Sigmoid colon (tissue), 7 donors: ENCODE measurements around the gene SORCS2. TPM values are rescaled to one million over a fixed set of nuclear protein-coding genes. Genes with fewer than 3 reads are reported as not detected.

Experiments
- DNase-seq: peaks from one replicate; pipeline ENCODE4 v3.0.0-alpha.2; 2019
- H3K27ac ChIP-seq, 4 donors: fragments of 200-600 bp; sonication (generic); one replicate each; pipeline ENCODE4 v1.5.1; 2016 to 2019; ENCODE audit warnings: mild to moderate bottlenecking in 1 of 4
- H3K27me3 ChIP-seq, 3 donors: fragments of 200-600 bp; sonication (generic); one replicate each; pipeline ENCODE4 v1.5.1; 2019; ENCODE audit warnings: mild to moderate bottlenecking in 1 of 3
- H3K36me3 ChIP-seq, 4 donors: fragments of 200-600 bp; sonication (generic); one replicate each; pipeline ENCODE4 v1.5.1; 2016 to 2019
- H3K4me1 ChIP-seq, 4 donors: fragments of 200-600 bp; sonication (generic); one replicate each; pipeline ENCODE4 v1.5.1; 2017 to 2019
- H3K4me3 ChIP-seq, 4 donors: fragments of 200-600 bp; sonication (generic); one replicate each; pipeline ENCODE4 v1.5.1; 2017 to 2019; ENCODE audit warnings: mild to moderate bottlenecking in 2 of 4, moderate library complexity in 1 of 4
- H3K9me3 ChIP-seq, 4 donors: fragments of 200-600 bp in 3 of 4; sonication (generic) in 3 of 4; one replicate each; pipeline versions ENCODE4 v1.5.1 to v1.6.1; 2013 to 2019
- EP300 ChIP-seq, 4 donors: sonication (generic); formaldehyde crosslinking; IDR thresholded peaks; one replicate each; pipeline ENCODE4 v1.6.1; 2017; ENCODE audit warnings: antibody characterized with exemption in 4 of 4
- POLR2A ChIP-seq, 2 donors: fragments of 450-650 bp; IDR thresholded peaks; one replicate each; pipeline ENCODE4 v1.6.1; 2016; ENCODE audit warnings: antibody characterized with exemption in 2 of 2, mild to moderate bottlenecking in 2 of 2, moderate library complexity in 2 of 2
- POLR2AphosphoS5 ChIP-seq, 4 donors: sonication (generic); formaldehyde crosslinking; IDR thresholded peaks; one replicate each; pipeline ENCODE4 v1.6.1; 2017; ENCODE audit warnings: antibody characterized with exemption in 4 of 4
- WGBS, 2 donors: extraction: QIAGEN DNeasy Blood & Tissue Kit; methylation state at CpG; one replicate each; pipeline ENCODE4 v1.1.7; 2013; 5-methylcytosine and 5-hydroxymethylcytosine counted together
- intact Hi-C: fragments of 100-400 bp; cut with DNase I; formaldehyde crosslinking; loops from one replicate; pipeline ENCODE4 v1.15.1; 2023
- polyA plus RNA-seq, 3 donors: library from polyadenylated mRNA; stranded (reverse); fragments of 200-250 nt; gene quantifications; one replicate each; pipeline ENCODE4 v1.2.3, GENCODE V29; 2013
- total RNA-seq, 4 donors: library from RNA; depleted of rRNA; stranded (reverse); fragments of >200 nt; gene quantifications; one replicate each; pipeline ENCODE4 v1.1.0, GENCODE V29; 2016
- TF ChIP-seq, protein P1 (sequence below), 4 experiments: fragments of 450-650 bp in 3 of 4; fragments of 200-600 bp in 1 of 4; IDR thresholded peaks; one replicate each; pipeline ENCODE4 v1.5.1; 2016 to 2019; ENCODE audit warnings: antibody characterized with exemption in 4 of 4, mild to moderate bottlenecking in 3 of 4, moderate library complexity in 2 of 4
- donor health status: healthy with polysubstance abuse.
- donor health status: Bipolar disorder and iron deficiency.
- donor health status: healthy.

Gene SORCS2
- total and polyA plus RNA-seq, 7 donors, result 1.8 to 6.4 (median 3.9) TPM; not detected in 2

DNA sequence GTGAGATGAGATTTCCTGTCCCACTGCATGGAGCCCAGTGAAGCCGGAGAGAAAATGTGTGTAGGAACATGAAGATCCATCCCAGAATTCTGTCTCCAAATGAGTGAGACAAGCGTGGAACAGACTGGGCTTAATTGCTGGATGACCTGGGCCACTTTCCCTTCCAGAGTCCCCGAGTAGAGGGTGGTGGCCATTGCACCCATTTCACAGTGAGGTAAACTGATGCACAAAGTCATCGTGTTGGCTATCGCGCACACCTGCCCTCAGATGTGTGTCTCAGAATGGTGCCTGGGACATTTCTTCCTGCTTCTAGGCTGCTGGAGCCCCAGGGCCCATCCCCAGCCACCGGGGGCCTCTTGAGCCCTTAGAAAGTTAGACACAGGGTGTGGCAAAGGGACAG, 285.4 kb downstream of the SORCS2 start:
- Histone ChIP-seq H3K36me3 (no peaks in the 10 kb centered on the region), H3K27ac (no peak overlapping the region), H3K4me3 (no peak overlapping the region), H3K27me3 (no peaks in the 10 kb centered on the region), H3K4me1 (no peaks in the 10 kb centered on the region), H3K9me3 (no peaks in the 10 kb centered on the region)
- no peak for TF ChIP-seq POLR2AphosphoS5 (IDR thresholded peaks at IDR 0.05)
- no peak for TF ChIP-seq POLR2A (IDR thresholded peaks at IDR 0.05)
- no peak for TF ChIP-seq EP300 (IDR thresholded peaks at IDR 0.05)
- TF ChIP-seq, protein P1, sequence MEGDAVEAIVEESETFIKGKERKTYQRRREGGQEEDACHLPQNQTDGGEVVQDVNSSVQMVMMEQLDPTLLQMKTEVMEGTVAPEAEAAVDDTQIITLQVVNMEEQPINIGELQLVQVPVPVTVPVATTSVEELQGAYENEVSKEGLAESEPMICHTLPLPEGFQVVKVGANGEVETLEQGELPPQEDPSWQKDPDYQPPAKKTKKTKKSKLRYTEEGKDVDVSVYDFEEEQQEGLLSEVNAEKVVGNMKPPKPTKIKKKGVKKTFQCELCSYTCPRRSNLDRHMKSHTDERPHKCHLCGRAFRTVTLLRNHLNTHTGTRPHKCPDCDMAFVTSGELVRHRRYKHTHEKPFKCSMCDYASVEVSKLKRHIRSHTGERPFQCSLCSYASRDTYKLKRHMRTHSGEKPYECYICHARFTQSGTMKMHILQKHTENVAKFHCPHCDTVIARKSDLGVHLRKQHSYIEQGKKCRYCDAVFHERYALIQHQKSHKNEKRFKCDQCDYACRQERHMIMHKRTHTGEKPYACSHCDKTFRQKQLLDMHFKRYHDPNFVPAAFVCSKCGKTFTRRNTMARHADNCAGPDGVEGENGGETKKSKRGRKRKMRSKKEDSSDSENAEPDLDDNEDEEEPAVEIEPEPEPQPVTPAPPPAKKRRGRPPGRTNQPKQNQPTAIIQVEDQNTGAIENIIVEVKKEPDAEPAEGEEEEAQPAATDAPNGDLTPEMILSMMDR (IDR thresholded peaks at IDR 0.05), result no peak
- WGBS, 2 donors, result 85 to 89% methylated on average over 7 of the region's 7 CpGs
- DNase-seq, result no peak
- intact Hi-C loops, result no loop called here

DNA sequence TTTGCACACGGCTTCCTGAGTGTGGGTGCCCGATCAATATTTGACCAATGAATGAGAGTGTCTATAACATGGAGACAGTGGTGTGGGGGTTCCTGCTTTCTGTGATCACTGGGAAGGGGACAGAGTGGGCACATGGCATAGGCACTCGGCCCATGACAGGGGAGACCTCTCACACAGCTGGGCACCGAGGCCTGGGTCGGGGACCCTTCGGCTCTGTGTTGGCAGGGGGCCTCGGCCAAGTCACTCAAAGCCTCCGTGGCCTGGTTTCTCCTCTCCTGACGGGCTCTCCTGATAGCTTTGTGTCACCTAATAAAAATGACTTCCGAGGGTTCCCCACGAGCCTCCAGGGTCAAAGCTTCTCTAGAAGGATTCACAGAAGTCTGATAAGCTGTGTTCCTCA, 286.3 kb downstream of the SORCS2 start:
- H3K4me3 ChIP-seq, result no peak overlapping the region
- TF ChIP-seq POLR2AphosphoS5 (IDR thresholded peaks at IDR 0.05) (no peak), POLR2A (IDR thresholded peaks at IDR 0.05) (no peak)
- no peaks in the 10 kb centered on the region for H3K27me3 ChIP-seq
- no peaks in the 10 kb centered on the region for H3K9me3 ChIP-seq
- H3K4me1 ChIP-seq, result no peaks in the 10 kb centered on the region
- no peak for DNase-seq
- intact Hi-C loops, result no loop called here
- 62 to 75% methylated on average over 11 of the region's 11 CpGs for WGBS, 2 donors
- H3K36me3 ChIP-seq, result no peaks in the 10 kb centered on the region
- H3K27ac ChIP-seq, result no peak overlapping the region

DNA sequence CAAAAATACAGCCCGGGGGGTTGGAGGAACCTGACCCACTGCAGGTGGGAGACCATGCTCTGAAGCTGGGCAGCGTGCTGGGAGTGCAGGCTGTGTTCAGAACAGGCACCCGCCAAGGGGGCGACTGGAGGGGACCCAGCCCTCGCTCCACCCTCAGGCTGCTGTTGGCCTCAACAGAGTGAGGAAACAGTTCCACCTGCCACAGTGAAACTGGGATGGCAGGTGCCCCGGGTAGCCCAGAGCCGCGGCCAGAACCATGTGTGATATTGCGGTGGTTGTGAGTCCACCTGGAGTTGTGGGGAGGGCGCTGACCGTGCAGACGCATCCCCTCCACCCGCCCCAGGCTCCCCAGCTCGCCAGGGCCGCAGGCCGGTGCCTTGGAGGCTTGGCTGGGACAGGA, 288.1 kb downstream of the SORCS2 start:
- Histone ChIP-seq H3K4me1 (no peaks in the 10 kb centered on the region), H3K27me3 (no peaks in the 10 kb centered on the region), H3K4me3 (no peak overlapping the region), H3K9me3 (no peaks in the 10 kb centered on the region), H3K27ac (no peak overlapping the region), H3K36me3 (no peaks in the 10 kb centered on the region)
- TF ChIP-seq, protein P1 (IDR thresholded peaks at IDR 0.05), result no peak
- no peak for TF ChIP-seq POLR2AphosphoS5 (IDR thresholded peaks at IDR 0.05)
- TF ChIP-seq EP300 (IDR thresholded peaks at IDR 0.05), result no peak
- no peak for TF ChIP-seq POLR2A (IDR thresholded peaks at IDR 0.05)
- intact Hi-C loops, result no loop called here
- WGBS, 2 donors, result 82 to 90% methylated on average over 16 of the region's 16 CpGs
- DNase-seq, result no peak

DNA sequence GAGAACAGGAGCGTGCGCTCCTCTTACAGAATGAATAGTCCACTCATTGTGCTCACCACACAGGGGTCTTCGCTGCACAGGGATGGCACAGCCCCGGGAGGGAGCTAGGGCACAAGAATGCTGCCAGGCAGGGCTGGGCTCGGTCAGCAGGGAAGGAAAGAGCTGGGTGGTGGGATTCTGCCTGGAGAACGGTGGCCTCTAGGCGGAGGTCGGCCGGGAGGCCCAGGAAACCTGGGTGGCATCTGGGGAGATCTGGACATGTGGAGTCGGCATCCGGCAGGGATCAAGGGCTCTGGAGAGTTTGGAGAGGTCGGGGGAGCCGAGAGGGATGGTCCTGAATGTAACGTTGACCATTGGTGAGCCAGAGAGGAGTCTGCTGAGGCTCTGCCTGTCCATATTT, 288.9 kb downstream of the SORCS2 start:
- TF ChIP-seq POLR2A (IDR thresholded peaks at IDR 0.05), result no peak
- TF ChIP-seq, protein P1 (IDR thresholded peaks at IDR 0.05), result no peak
- no peak for TF ChIP-seq POLR2AphosphoS5 (IDR thresholded peaks at IDR 0.05)
- TF ChIP-seq EP300 (IDR thresholded peaks at IDR 0.05), result no peak
- H3K9me3 ChIP-seq, result no peaks in the 10 kb centered on the region
- H3K27me3 ChIP-seq, result no peaks in the 10 kb centered on the region
- H3K36me3 ChIP-seq, result no peaks in the 10 kb centered on the region
- intact Hi-C loops, result no loop called here
- H3K4me1 ChIP-seq, result no peaks in the 10 kb centered on the region
- WGBS, 2 donors, result 76 to 88% methylated on average over 14 of the region's 14 CpGs
- no peak overlapping the region for H3K4me3 ChIP-seq
- no peak for DNase-seq
- H3K27ac ChIP-seq, result no peak overlapping the region

DNA sequence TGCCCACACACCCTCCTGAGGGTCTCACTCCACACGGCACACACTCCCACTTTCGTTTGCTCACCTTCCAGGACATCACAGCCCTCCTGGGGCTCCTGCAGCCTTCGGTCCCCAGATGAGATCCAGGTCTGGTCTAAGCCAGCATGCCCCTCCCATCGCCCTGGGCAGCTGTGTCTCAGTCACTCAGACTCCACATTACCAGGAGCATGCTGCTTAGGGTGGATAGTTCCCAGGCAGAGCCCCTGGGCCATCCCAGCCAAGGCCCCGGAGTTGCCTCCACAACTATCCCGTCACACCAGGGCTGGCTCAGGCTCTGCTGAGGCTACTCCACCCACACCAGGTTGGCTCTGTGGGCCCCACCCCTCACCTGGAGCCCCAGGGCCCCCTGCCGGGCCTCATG, 292.8 kb downstream of the SORCS2 start:
- Histone ChIP-seq H3K27me3 (no peaks in the 10 kb centered on the region), H3K4me3 (no peak overlapping the region), H3K27ac (no peak overlapping the region), H3K9me3 (no peaks in the 10 kb centered on the region), H3K4me1 (no peaks in the 10 kb centered on the region), H3K36me3 (no peaks in the 10 kb centered on the region)
- no peak for DNase-seq
- 35 to 62% methylated on average over 7 of the region's 7 CpGs for WGBS, 2 donors
- TF ChIP-seq, protein P1 (IDR thresholded peaks at IDR 0.05), result no peak
- TF ChIP-seq POLR2A (IDR thresholded peaks at IDR 0.05) (no peak), EP300 (IDR thresholded peaks at IDR 0.05) (no peak), POLR2AphosphoS5 (IDR thresholded peaks at IDR 0.05) (no peak)
- intact Hi-C loops, result no loop called here
